Measurements from ENCODE around the gene TOM1L1. TPM values are rescaled to one million over a fixed set of nuclear protein-coding genes. Genes with fewer than 3 reads are reported as not detected.

TOM1L1 gene
- total RNA-seq, 1 experiment from 2014 or later, result 48.1 TPM

DNA sequence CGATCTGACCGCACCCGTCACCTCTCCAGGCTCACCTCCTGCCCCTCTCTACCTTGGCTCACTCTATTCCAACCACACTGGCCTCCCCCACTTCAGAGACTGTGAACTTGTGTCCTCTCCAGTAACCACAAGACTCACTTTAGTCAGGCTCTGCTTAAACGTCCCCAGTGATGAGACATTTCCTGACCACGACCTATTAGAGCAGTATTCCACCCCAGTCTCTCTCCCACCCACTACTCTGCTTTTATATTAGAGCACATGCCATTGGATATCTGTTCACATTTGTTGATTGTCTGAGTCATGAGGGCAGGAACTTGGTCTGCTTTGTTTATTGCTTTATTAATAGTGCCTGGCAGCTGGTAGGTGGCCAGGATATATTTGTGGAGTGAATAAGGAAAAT, 47.7 kb downstream of the TOM1L1 start:
- Histone ChIP-seq H3K27me3 (ENCODE audit: low read length) (no peaks in the 10 kb centered on the region), H3K9me2 (replicated peaks; ENCODE audit: low read length) (no peaks in the 10 kb centered on the region), H3K9me3 (ENCODE audit: low read length) (no peaks in the 10 kb centered on the region), H3K4me1 (ENCODE audit: insufficient read depth, low read length) (peaks cover 23% of the 10 kb centered on the region), H2AFZ (ENCODE audit: low read length) (no peak overlapping the region), H3F3A (ENCODE audit: low read length, unreplicated experiment) (no peaks in the 10 kb centered on the region), H3K4me3 (ENCODE audit: low read length) (no peak overlapping the region), H3K4me2 (ENCODE audit: low read length) (peak overlapping the region; percentile 51), H3K36me3 (ENCODE audit: low read depth, low read length) (peaks cover 43% of the 10 kb centered on the region), H3K79me2 (ENCODE audit: low read length) (no peaks in the 10 kb centered on the region), H3K9ac (ENCODE audit: low read length) (no peak overlapping the region), H4K20me1 (ENCODE audit: low read length) (no peaks in the 10 kb centered on the region), H3K27ac (ENCODE audit: low read length) (peak overlapping the region; percentile 61)
- intact Hi-C loops (cut with micrococcal nuclease), result no loop called here
- ATAC-seq (peak; percentile 98), DNase-seq (peak; percentile 99)
- POLR2A ChIA-PET (ENCODE audit: unreplicated experiment), result no interaction called here
- no TSS peak for BruUV-seq (replicated peaks)
- TF ChIP-seq, protein P1, sequence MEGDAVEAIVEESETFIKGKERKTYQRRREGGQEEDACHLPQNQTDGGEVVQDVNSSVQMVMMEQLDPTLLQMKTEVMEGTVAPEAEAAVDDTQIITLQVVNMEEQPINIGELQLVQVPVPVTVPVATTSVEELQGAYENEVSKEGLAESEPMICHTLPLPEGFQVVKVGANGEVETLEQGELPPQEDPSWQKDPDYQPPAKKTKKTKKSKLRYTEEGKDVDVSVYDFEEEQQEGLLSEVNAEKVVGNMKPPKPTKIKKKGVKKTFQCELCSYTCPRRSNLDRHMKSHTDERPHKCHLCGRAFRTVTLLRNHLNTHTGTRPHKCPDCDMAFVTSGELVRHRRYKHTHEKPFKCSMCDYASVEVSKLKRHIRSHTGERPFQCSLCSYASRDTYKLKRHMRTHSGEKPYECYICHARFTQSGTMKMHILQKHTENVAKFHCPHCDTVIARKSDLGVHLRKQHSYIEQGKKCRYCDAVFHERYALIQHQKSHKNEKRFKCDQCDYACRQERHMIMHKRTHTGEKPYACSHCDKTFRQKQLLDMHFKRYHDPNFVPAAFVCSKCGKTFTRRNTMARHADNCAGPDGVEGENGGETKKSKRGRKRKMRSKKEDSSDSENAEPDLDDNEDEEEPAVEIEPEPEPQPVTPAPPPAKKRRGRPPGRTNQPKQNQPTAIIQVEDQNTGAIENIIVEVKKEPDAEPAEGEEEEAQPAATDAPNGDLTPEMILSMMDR (conservative IDR thresholded peaks at IDR 0.05; ENCODE audit: low read depth, low read length), result no peak
- TF ChIP-seq EZH2 (IDR thresholded peaks at IDR 0.05; ENCODE audit: low read length, unreplicated experiment) (no peak), EZH2phosphoT487 (IDR thresholded peaks at IDR 0.05; ENCODE audit: borderline replicate concordance, low read length) (0 out of 2 replicates have a peak, but pooled peaks have one; percentile 57)
- CTCF ChIA-PET, result no interaction called here

DNA sequence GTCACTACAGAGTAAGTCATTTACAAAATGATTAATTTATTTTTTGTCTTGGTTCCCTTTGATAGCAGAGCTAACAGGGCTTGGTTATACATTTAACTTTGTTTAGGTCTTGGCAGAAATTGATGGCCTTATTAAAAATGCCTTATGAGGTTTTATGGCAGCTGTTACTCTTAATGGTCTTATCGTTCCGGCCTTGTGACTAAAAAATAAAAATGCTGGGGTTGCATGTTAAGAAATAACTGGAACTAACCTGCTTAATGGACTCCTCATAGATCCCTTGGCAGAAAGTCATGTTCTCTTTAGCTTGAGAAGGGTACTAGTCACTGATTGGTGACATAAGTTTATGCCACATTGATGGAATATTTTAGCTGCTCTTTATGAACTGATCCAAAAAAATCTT, 49.5 kb downstream of the TOM1L1 start:
- no peak overlapping the region for H3K4me2 ChIP-seq (ENCODE audit: low read length)
- H3K4me1 ChIP-seq (ENCODE audit: insufficient read depth, low read length), result peaks cover 23% of the 10 kb centered on the region
- H3F3A ChIP-seq (ENCODE audit: low read length, unreplicated experiment), result no peaks in the 10 kb centered on the region
- TF ChIP-seq EZH2phosphoT487 (IDR thresholded peaks at IDR 0.05; ENCODE audit: borderline replicate concordance, low read length) (no peak), EZH2 (IDR thresholded peaks at IDR 0.05; ENCODE audit: low read length, unreplicated experiment) (no peak)
- TF ChIP-seq, protein P1 (conservative IDR thresholded peaks at IDR 0.05; ENCODE audit: low read depth, low read length), result no peak
- H3K36me3 ChIP-seq (ENCODE audit: low read depth, low read length), result peaks cover 49% of the 10 kb centered on the region
- no TSS peak for BruUV-seq (replicated peaks)
- ChIA-PET POLR2A (ENCODE audit: unreplicated experiment) (no interaction called here), CTCF (no interaction called here)
- H2AFZ ChIP-seq (ENCODE audit: low read length), result no peak overlapping the region
- intact Hi-C loops (cut with micrococcal nuclease), result no loop called here
- H3K9ac ChIP-seq (ENCODE audit: low read length), result no peak overlapping the region
- H3K4me3 ChIP-seq (ENCODE audit: low read length), result no peak overlapping the region
- DNase-seq (no peak), ATAC-seq (no peak)
- no peaks in the 10 kb centered on the region for H3K27me3 ChIP-seq (ENCODE audit: low read length)
- H3K9me2 ChIP-seq (replicated peaks; ENCODE audit: low read length), result no peaks in the 10 kb centered on the region
- H3K27ac ChIP-seq (ENCODE audit: low read length), result no peak overlapping the region
- H3K79me2 ChIP-seq (ENCODE audit: low read length), result no peaks in the 10 kb centered on the region
- no peaks in the 10 kb centered on the region for H3K9me3 ChIP-seq (ENCODE audit: low read length)
- no peaks in the 10 kb centered on the region for H4K20me1 ChIP-seq (ENCODE audit: low read length)

DNA sequence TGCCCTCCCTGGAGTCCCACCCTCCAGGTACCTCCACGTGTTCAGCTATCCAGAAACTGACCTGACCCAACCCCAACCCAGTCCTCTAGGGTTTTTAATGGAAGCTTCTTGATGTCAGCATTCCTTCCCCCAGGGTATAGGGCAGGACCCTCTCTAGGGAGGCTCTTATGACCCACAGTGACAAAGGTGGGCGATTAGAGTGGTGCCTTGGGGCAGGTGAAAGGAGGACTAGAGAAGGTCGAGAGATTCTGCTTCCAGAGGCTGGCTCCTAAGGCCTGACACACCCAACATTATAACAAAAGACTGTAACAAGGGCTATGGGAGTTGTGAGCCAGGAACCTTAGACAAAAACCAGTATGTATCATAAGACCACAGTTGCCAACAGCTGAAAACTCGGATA, 50.6 kb downstream of the TOM1L1 start:
- Histone ChIP-seq H3K36me3 (ENCODE audit: low read depth, low read length) (peaks cover 45% of the 10 kb centered on the region), H3K27me3 (ENCODE audit: low read length) (no peaks in the 10 kb centered on the region), H2AFZ (ENCODE audit: low read length) (no peak overlapping the region), H3K4me1 (ENCODE audit: insufficient read depth, low read length) (peaks cover 23% of the 10 kb centered on the region), H3F3A (ENCODE audit: low read length, unreplicated experiment) (no peaks in the 10 kb centered on the region), H3K4me2 (ENCODE audit: low read length) (no peak overlapping the region), H3K9me3 (ENCODE audit: low read length) (no peaks in the 10 kb centered on the region), H4K20me1 (ENCODE audit: low read length) (no peaks in the 10 kb centered on the region), H3K27ac (ENCODE audit: low read length) (no peak overlapping the region), H3K79me2 (ENCODE audit: low read length) (no peaks in the 10 kb centered on the region), H3K4me3 (ENCODE audit: low read length) (no peak overlapping the region), H3K9me2 (replicated peaks; ENCODE audit: low read length) (no peaks in the 10 kb centered on the region), H3K9ac (ENCODE audit: low read length) (no peak overlapping the region)
- no TSS peak for BruUV-seq (replicated peaks)
- DNase-seq (no peak), ATAC-seq (no peak)
- intact Hi-C loops (cut with micrococcal nuclease), result no loop called here
- TF ChIP-seq EZH2phosphoT487 (IDR thresholded peaks at IDR 0.05; ENCODE audit: borderline replicate concordance, low read length), result no peak
- no peak for TF ChIP-seq EZH2 (IDR thresholded peaks at IDR 0.05; ENCODE audit: low read length, unreplicated experiment)
- TF ChIP-seq, protein P1 (conservative IDR thresholded peaks at IDR 0.05; ENCODE audit: low read depth, low read length), result no peak
- ChIA-PET POLR2A (ENCODE audit: unreplicated experiment) (no interaction called here), CTCF (no interaction called here)

Measured in PC-3 (cell line).